GM23338 (cell line): ENCODE results near the gene CDH4.

Source experiments
- EZH2 ChIP-seq: fragments of 200-600 bp; sonication (generic); IDR thresholded peaks from one replicate; pipeline ENCODE4 v1.8.0; 2017; ENCODE audit warnings: antibody characterized with exemption, mild to moderate bottlenecking, low read depth; ENCODE audit not compliant: unreplicated experiment
- EZH2phosphoT487 ChIP-seq: fragments of 200-600 bp; sonication (generic); IDR thresholded peaks from one replicate; pipeline ENCODE4 v1.8.1; 2018; ENCODE audit warnings: antibody characterized with exemption; ENCODE audit not compliant: unreplicated experiment
- JUNB ChIP-seq: IDR thresholded peaks from one replicate; pipeline ENCODE4 v1.6.1; 2016; ENCODE audit warnings: antibody characterized with exemption; ENCODE audit not compliant: unreplicated experiment
- TF ChIP-seq, protein P1 (sequence below), 2 experiments: fragments of 200-600 bp in 1 of 2; sonication (generic) in 1 of 2; conservative IDR thresholded peaks; 2 replicates each; pipeline versions ENCODE4 v1.5.1 to v1.6.1; 2016 to 2017; ENCODE audit warnings: antibody characterized with exemption in 2 of 2, low read depth in 2 of 2, mild to moderate bottlenecking in 2 of 2, moderate library complexity in 1 of 2

DNA sequence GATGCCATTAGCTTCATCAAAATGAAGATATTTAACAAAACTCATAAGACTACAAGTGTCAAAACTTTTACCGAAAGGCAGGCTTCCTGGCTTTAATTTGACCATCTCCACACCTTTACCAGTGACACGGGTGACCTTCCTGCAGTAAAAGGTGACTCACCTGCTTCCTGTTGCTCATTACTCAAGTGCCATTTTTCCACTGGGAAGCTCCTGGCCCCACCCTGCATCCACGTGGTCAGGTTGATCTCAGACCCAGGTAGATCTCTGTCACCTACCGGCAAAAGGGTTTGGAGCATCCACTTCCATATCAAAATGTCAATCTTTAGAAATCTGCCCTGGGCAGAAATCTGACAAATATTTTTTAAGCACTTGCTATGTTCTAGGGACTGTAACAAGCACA, 31.9 kb upstream of the CDH4 start:
- TF ChIP-seq EZH2 (no peak), EZH2phosphoT487 (no peak), JUNB (no peak)
- TF ChIP-seq, protein P1, sequence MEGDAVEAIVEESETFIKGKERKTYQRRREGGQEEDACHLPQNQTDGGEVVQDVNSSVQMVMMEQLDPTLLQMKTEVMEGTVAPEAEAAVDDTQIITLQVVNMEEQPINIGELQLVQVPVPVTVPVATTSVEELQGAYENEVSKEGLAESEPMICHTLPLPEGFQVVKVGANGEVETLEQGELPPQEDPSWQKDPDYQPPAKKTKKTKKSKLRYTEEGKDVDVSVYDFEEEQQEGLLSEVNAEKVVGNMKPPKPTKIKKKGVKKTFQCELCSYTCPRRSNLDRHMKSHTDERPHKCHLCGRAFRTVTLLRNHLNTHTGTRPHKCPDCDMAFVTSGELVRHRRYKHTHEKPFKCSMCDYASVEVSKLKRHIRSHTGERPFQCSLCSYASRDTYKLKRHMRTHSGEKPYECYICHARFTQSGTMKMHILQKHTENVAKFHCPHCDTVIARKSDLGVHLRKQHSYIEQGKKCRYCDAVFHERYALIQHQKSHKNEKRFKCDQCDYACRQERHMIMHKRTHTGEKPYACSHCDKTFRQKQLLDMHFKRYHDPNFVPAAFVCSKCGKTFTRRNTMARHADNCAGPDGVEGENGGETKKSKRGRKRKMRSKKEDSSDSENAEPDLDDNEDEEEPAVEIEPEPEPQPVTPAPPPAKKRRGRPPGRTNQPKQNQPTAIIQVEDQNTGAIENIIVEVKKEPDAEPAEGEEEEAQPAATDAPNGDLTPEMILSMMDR (conservative IDR thresholded peaks at IDR 0.05; ENCODE audit: low read depth in 2 of 2), result no peak
